ENCODE data around the gene WDR81.
A peak's percentile ranks its signal among the peaks of the same experiment; 100 is the strongest.

WDR81 gene

GRCh38 chr17:1782171-1782567 is 57.7 kb downstream of the WDR81 start:
- no peak for DNase-seq (ENCODE audit: low spot score)

GRCh38 chr17:1783271-1783670 is 58.8 kb downstream of the WDR81 start:
- no peak for DNase-seq (ENCODE audit: low spot score)

GRCh38 chr17:1783834-1784611 is 59.5 kb downstream of the WDR81 start:
- peak; percentile 84 for DNase-seq (ENCODE audit: low spot score)

GRCh38 chr17:1785930-1786329 is 61.4 kb downstream of the WDR81 start:
- no peak for DNase-seq (ENCODE audit: low spot score)

- DNase-seq (ENCODE audit: low spot score), result no peak
These were observed 62.2 kb downstream of the WDR81 start for GRCh38 chr17:1786708-1787107.

GRCh38 chr17:1787301-1787902 is 62.9 kb downstream of the WDR81 start:
- DNase-seq (ENCODE audit: low spot score), result peak; percentile 95
